Muscle layer of colon (tissue), 2 donors: ENCODE results near the gene LUM.

Experiments used
- H3K27ac ChIP-seq: one replicate; pipeline ENCODE4 v1.7.0; 2013; ENCODE audit warnings: low read depth, mild to moderate bottlenecking, low read length, moderate library complexity
- H3K27me3 ChIP-seq, 2 donors: one replicate each; pipeline ENCODE4 v1.7.0; 2013; ENCODE audit warnings: low read length in 2 of 2, mild to moderate bottlenecking in 2 of 2; ENCODE audit not compliant: insufficient read depth in 2 of 2, control insufficient read depth in 1 of 2
- H3K36me3 ChIP-seq: one replicate; pipeline ENCODE4 v1.7.0; 2013; ENCODE audit warnings: mild to moderate bottlenecking, low read length; ENCODE audit not compliant: insufficient read depth
- H3K4me1 ChIP-seq: one replicate; pipeline ENCODE4 v1.7.0; 2013; ENCODE audit warnings: mild to moderate bottlenecking, low read length; ENCODE audit not compliant: insufficient read depth
- H3K4me3 ChIP-seq, 2 donors: one replicate each; pipeline ENCODE4 v1.7.0; 2013; ENCODE audit warnings: low read length in 2 of 2, low read depth in 1 of 2, mild to moderate bottlenecking in 1 of 2, moderate library complexity in 1 of 2
- H3K9ac ChIP-seq: one replicate; pipeline ENCODE4 v1.7.0; 2013; ENCODE audit warnings: low read length
- H3K9me3 ChIP-seq: one replicate; pipeline ENCODE4 v1.7.0; 2013; ENCODE audit warnings: mild to moderate bottlenecking, low read length
- donor health status: abdominal sarcoma.
- donor health status: Adenocarcinoma of cecum.

LUM gene

GRCh38 chr12:91072931-91073330, 38.4 kb downstream of the LUM start:
- Histone ChIP-seq H3K9ac (no peak overlapping the region), H3K27ac (no peak overlapping the region), H3K4me3 (no peak overlapping the region), H3K36me3 (no peaks in the 10 kb centered on the region), H3K4me1 (peaks cover 6% of the 10 kb centered on the region), H3K9me3 (no peaks in the 10 kb centered on the region), H3K27me3 (no peaks in the 10 kb centered on the region)

GRCh38 chr12:91070936-91071335, 40.4 kb downstream of the LUM start:
- Histone ChIP-seq H3K4me3 (no peak overlapping the region), H3K4me1 (peaks cover 6% of the 10 kb centered on the region), H3K9me3 (no peaks in the 10 kb centered on the region), H3K27me3 (no peaks in the 10 kb centered on the region), H3K36me3 (no peaks in the 10 kb centered on the region), H3K9ac (no peak overlapping the region), H3K27ac (no peak overlapping the region)

- H3K9me3 ChIP-seq: no peaks in the 10 kb centered on the region
- no peaks in the 10 kb centered on the region for H3K27me3 ChIP-seq
- H3K4me1 ChIP-seq: no peaks in the 10 kb centered on the region
Observed at GRCh38 chr12:91065396-91065795, 45.9 kb downstream of the LUM start.

GRCh38 chr12:91064640-91065039, 46.7 kb downstream of the LUM start:
- Histone ChIP-seq H3K4me1 (no peaks in the 10 kb centered on the region), H3K36me3 (no peaks in the 10 kb centered on the region), H3K27me3 (no peaks in the 10 kb centered on the region), H3K27ac (no peak overlapping the region), H3K4me3 (no peak overlapping the region), H3K9ac (no peak overlapping the region), H3K9me3 (no peaks in the 10 kb centered on the region)

More at GRCh38 chr12:91065396-91065795, 45.9 kb downstream of the LUM start:
- Histone ChIP-seq H3K27ac (no peak overlapping the region), H3K9ac (no peak overlapping the region), H3K36me3 (no peaks in the 10 kb centered on the region), H3K4me3 (no peak overlapping the region)

- Histone ChIP-seq H3K27ac (no peak overlapping the region), H3K27me3 (no peaks in the 10 kb centered on the region), H3K4me3 (no peak overlapping the region), H3K9ac (no peak overlapping the region), H3K9me3 (no peaks in the 10 kb centered on the region), H3K4me1 (no peaks in the 10 kb centered on the region), H3K36me3 (no peaks in the 10 kb centered on the region)
Observed at GRCh38 chr12:91061091-91061490, 50.2 kb downstream of the LUM start.

- Histone ChIP-seq H3K4me3 (no peak overlapping the region), H3K27me3 (no peaks in the 10 kb centered on the region), H3K27ac (no peak overlapping the region), H3K4me1 (peaks cover 6% of the 10 kb centered on the region), H3K9me3 (no peaks in the 10 kb centered on the region), H3K9ac (no peak overlapping the region), H3K36me3 (no peaks in the 10 kb centered on the region)
Observed at GRCh38 chr12:91059211-91059610, 52.1 kb downstream of the LUM start.

GRCh38 chr12:91058786-91059185, 52.5 kb downstream of the LUM start:
- Histone ChIP-seq H3K27me3 (no peaks in the 10 kb centered on the region), H3K27ac (no peak overlapping the region), H3K9ac (no peak overlapping the region), H3K4me1 (peaks cover 7% of the 10 kb centered on the region), H3K36me3 (no peaks in the 10 kb centered on the region), H3K9me3 (no peaks in the 10 kb centered on the region), H3K4me3 (no peak overlapping the region)

GRCh38 chr12:91057368-91058165, 53.7 kb downstream of the LUM start, which contains the start of gene KERA:
Gene KERA (minus strand): TSS chr12:91058024. CDS start chr12:91056281, 1,743 bp downstream.
- no peaks in the 10 kb centered on the region for H3K27me3 ChIP-seq
- no peak within 1 kb of the TSS for H3K9ac ChIP-seq
- H3K36me3 ChIP-seq: no peaks in the 10 kb centered on the region
- H3K4me1 ChIP-seq: peaks cover 7% of the 10 kb centered on the region
- H3K4me3 ChIP-seq: no peak within 1 kb of the TSS
- H3K9me3 ChIP-seq: no peaks in the 10 kb centered on the region
- H3K27ac ChIP-seq: no peak within 1 kb of the TSS

- Histone ChIP-seq H3K9me3 (no peaks in the 10 kb centered on the region), H3K4me3 (no peak overlapping the region), H3K9ac (no peak overlapping the region), H3K27ac (no peak overlapping the region), H3K27me3 (no peaks in the 10 kb centered on the region), H3K4me1 (peaks cover 7% of the 10 kb centered on the region), H3K36me3 (no peaks in the 10 kb centered on the region)
Observed at GRCh38 chr12:91056488-91056887, 54.8 kb downstream of the LUM start.

GRCh38 chr12:91055976-91056375, 55.3 kb downstream of the LUM start:
- no peak overlapping the region for H3K4me3 ChIP-seq
- H3K9ac ChIP-seq: no peak overlapping the region
- H3K4me1 ChIP-seq: peaks cover 7% of the 10 kb centered on the region
- no peaks in the 10 kb centered on the region for H3K36me3 ChIP-seq
- no peaks in the 10 kb centered on the region for H3K27me3 ChIP-seq
- no peak overlapping the region for H3K27ac ChIP-seq
- H3K9me3 ChIP-seq: no peaks in the 10 kb centered on the region

- H3K9me3 ChIP-seq: no peaks in the 10 kb centered on the region
- H3K4me3 ChIP-seq: no peak overlapping the region
- H3K9ac ChIP-seq: no peak overlapping the region
- peaks cover 7% of the 10 kb centered on the region for H3K4me1 ChIP-seq
- no peaks in the 10 kb centered on the region for H3K36me3 ChIP-seq
- H3K27ac ChIP-seq: no peak overlapping the region
- H3K27me3 ChIP-seq: no peaks in the 10 kb centered on the region
Observed at GRCh38 chr12:91053951-91054715, 57.2 kb downstream of the LUM start.
